Panc1 (cell line): ENCODE measurements around the gene GSX2. TPM values are rescaled to one million over a fixed set of nuclear protein-coding genes. Genes with fewer than 3 reads are reported as not detected.

Experiments
- ATAC-seq: fragments of 200-7000 bp; cut with Tn5 transposase; 2 replicates; pipeline ENCODE4 v1.9.1; 2020; ENCODE audit warnings: mild to moderate bottlenecking, moderate library complexity
- BruUV-seq: library from RNA; stranded (reverse); fragments of 400-500 nt; replicated peaks from 2 replicates; lab custom pipeline; 2021; lab: Mats Ljungman, UMichigan
- CTCF ChIA-PET: fragments of 300-600 bp; sonication (Branson Sonifier 250); formaldehyde crosslinking; loops from one replicate; lab custom pipeline; 2022; ENCODE audit warnings: antibody characterized with exemption; lab: Charles Lee
- POLR2A ChIA-PET: fragments of 300-600 bp; sonication (Branson Sonifier 250); formaldehyde crosslinking; loops from one replicate; lab custom pipeline; 2022; ENCODE audit warnings: antibody characterized with exemption; lab: Charles Lee
- DNase-seq: peaks from one replicate; pipeline ENCODE4 v3.0.0-alpha.2; 2010; ENCODE audit warnings: low read depth, low spot score
- H3K27ac ChIP-seq: 2 replicates; pipeline ENCODE4 v1.5.1; 2011; ENCODE audit warnings: mild to moderate bottlenecking, low read length, inconsistent platforms
- H3K27me3 ChIP-seq: fragments of 200-500 bp; sonication (Bioruptor generic); 2 replicates; pipeline ENCODE4 v1.6.0; 2014; ENCODE audit warnings: low read length, inconsistent platforms; ENCODE audit not compliant: control insufficient read depth, insufficient read depth
- H3K36me3 ChIP-seq: fragments of 200-500 bp; sonication (Bioruptor generic); 2 replicates; pipeline ENCODE4 v1.5.1; 2014; ENCODE audit warnings: inconsistent platforms, mild to moderate bottlenecking, low read length, moderate library complexity; ENCODE audit not compliant: control insufficient read depth, insufficient read depth
- H3K4me1 ChIP-seq: 2 replicates; pipeline ENCODE4 v1.5.1; 2011; ENCODE audit warnings: inconsistent platforms, mild to moderate bottlenecking, low read length, moderate library complexity; ENCODE audit not compliant: control insufficient read depth, insufficient read depth
- H3K4me3 ChIP-seq, 2 experiments: 2 replicates each; pipeline ENCODE4 v1.5.1; 2011 to 2012; ENCODE audit warnings: low read depth in 2 of 2, low read length in 2 of 2, mild to moderate bottlenecking in 2 of 2, inconsistent platforms in 1 of 2, moderate library complexity in 1 of 2
- H3K9me3 ChIP-seq: fragments of 200-500 bp; sonication (Bioruptor generic); 2 replicates; pipeline ENCODE4 v1.5.1; 2014; ENCODE audit warnings: low read depth, mild to moderate bottlenecking, inconsistent platforms, low read length, moderate library complexity; ENCODE audit not compliant: control insufficient read depth, insufficient read depth
- POLR2AphosphoS5 ChIP-seq: IDR thresholded peaks from 2 replicates; pipeline ENCODE4 v1.6.1; 2012; ENCODE audit warnings: mild to moderate bottlenecking, low read depth, low read length, moderate library complexity
- SIN3A ChIP-seq: IDR thresholded peaks from 2 replicates; pipeline ENCODE4 v1.6.1; 2012; ENCODE audit warnings: low read depth, mild to moderate bottlenecking, low read length, moderate library complexity, borderline replicate concordance; ENCODE audit not compliant: insufficient read depth
- TCF7L2 ChIP-seq: IDR thresholded peaks from 2 replicates; pipeline ENCODE4 v1.6.1; 2011; ENCODE audit warnings: mild to moderate bottlenecking, low read depth, low read length, inconsistent platforms
- in situ Hi-C: cut with HindIII; loops from 2 replicates; pipeline ENCODE4 v1.10.0; 2016; ENCODE audit warnings: low sequenced_read_pairs, low pct_unique_long_range_greater_than_20kb
- intact Hi-C: fragments of 100-400 bp; cut with micrococcal nuclease; formaldehyde crosslinking; loops from one replicate; pipeline ENCODE4 v1.10.0; 2022; ENCODE audit not compliant: unreplicated experiment
- total RNA-seq: library from RNA; stranded (reverse); gene quantifications from one replicate; pipeline ENCODE4 v1.2.1, GENCODE V29; 2021; ENCODE audit not compliant: unreplicated experiment
- TF ChIP-seq, protein P1 (sequence below): fragments of 450-650 bp; IDR thresholded peaks from 2 replicates; pipeline ENCODE4 v1.5.1; 2017; ENCODE audit warnings: mild to moderate bottlenecking
- TF ChIP-seq, protein P2 (sequence below), 2 experiments: IDR thresholded peaks; 2 replicates each; pipeline ENCODE4 v1.6.1; 2011 to 2012; ENCODE audit warnings: low read depth in 2 of 2, control low read depth in 1 of 2, low read length in 1 of 2, mild to moderate bottlenecking in 1 of 2, moderate library complexity in 1 of 2; ENCODE audit not compliant: insufficient read depth in 1 of 2

The GSX2 gene
- total RNA-seq, 1 experiment from 2014 or later = not detected

DNA sequence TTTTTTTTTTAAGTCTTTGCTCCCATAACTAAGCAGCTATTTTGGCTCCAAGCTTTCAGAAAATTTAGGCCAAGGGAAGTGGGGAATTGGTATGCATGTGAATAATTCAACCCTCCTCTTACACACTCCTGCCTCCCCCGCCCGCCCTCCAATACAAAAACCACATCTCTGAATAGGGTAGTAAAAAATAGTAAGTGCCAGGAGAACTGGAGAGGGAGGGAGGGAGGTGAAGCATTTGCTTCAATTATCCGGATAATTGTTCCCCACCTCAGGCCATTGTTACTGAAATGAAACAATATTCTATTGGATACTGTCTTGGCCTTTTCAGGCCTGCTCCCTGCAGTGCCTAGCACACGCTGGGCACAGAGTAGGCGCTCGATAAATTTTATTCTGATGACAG is 5.5 kb upstream of the GSX2 start:
- ChIA-PET POLR2A (no interaction called here), CTCF (no interaction called here)
- no TSS peak for BruUV-seq
- H3K4me1 ChIP-seq = no peaks in the 10 kb centered on the region
- ATAC-seq (no peak), DNase-seq (no peak)
- H3K27me3 ChIP-seq = peaks cover 2% of the 10 kb centered on the region; the same call in 1 of the 2 replicates
- no peaks in the 10 kb centered on the region for H3K9me3 ChIP-seq
- intact Hi-C loops (no loop called here), in situ Hi-C loops (no loop called here)
- no peak overlapping the region for H3K27ac ChIP-seq
- no peak overlapping the region for H3K4me3 ChIP-seq
- H3K36me3 ChIP-seq = no peaks in the 10 kb centered on the region
- TF ChIP-seq POLR2AphosphoS5 = no peak
- TF ChIP-seq, protein P1, sequence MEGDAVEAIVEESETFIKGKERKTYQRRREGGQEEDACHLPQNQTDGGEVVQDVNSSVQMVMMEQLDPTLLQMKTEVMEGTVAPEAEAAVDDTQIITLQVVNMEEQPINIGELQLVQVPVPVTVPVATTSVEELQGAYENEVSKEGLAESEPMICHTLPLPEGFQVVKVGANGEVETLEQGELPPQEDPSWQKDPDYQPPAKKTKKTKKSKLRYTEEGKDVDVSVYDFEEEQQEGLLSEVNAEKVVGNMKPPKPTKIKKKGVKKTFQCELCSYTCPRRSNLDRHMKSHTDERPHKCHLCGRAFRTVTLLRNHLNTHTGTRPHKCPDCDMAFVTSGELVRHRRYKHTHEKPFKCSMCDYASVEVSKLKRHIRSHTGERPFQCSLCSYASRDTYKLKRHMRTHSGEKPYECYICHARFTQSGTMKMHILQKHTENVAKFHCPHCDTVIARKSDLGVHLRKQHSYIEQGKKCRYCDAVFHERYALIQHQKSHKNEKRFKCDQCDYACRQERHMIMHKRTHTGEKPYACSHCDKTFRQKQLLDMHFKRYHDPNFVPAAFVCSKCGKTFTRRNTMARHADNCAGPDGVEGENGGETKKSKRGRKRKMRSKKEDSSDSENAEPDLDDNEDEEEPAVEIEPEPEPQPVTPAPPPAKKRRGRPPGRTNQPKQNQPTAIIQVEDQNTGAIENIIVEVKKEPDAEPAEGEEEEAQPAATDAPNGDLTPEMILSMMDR = no peak
- TF ChIP-seq TCF7L2 = no peak
- no peak for TF ChIP-seq SIN3A

DNA sequence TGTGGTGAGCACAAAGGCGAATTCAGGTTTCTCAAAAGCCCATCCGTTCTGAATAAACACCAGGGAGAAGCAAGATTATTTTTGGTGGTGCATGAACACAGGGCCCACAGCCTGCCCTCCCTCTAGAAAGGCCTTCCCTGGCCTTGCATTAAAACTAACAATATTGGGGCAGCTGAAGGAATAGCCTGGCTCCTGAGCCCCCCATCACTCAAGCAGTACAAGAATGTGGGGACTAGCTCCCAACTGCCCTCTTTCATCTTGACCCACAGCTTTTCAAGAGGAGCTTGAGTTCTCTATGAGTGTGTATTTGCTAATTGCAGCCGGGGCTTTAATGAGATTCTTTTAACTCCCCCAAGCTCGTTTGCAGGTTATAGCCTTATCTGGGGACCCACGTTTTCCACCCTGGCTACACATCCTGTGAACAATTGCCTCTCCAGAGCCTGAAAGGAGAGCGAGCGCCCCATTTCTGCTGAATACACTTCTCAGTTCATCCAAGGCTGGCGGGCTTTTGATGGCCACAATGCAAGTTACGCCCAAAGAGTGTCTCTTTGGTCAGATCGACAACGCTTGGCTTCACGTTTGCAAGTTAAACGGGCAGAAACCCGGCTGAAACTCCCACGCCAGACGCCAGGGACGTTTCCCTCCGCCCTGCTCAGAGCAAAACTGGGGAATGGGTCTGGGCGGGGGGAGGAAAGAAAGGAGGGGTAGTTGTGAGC is 4.7 kb upstream of the GSX2 start:
- no peak overlapping the region for H3K27ac ChIP-seq
- no peaks in the 10 kb centered on the region for H3K4me1 ChIP-seq
- in situ Hi-C loops = no loop called here
- ATAC-seq (no peak), DNase-seq (no peak)
- H3K9me3 ChIP-seq = no peaks in the 10 kb centered on the region
- BruUV-seq = no TSS peak
- ChIA-PET CTCF (no interaction called here), POLR2A (no interaction called here)
- H3K36me3 ChIP-seq = no peaks in the 10 kb centered on the region
- intact Hi-C loops = no loop called here
- peaks cover 2% of the 10 kb centered on the region; the same call in 1 of the 2 replicates for H3K27me3 ChIP-seq
- no peak overlapping the region for H3K4me3 ChIP-seq
- TF ChIP-seq SIN3A = no peak
- TF ChIP-seq, protein P2, sequence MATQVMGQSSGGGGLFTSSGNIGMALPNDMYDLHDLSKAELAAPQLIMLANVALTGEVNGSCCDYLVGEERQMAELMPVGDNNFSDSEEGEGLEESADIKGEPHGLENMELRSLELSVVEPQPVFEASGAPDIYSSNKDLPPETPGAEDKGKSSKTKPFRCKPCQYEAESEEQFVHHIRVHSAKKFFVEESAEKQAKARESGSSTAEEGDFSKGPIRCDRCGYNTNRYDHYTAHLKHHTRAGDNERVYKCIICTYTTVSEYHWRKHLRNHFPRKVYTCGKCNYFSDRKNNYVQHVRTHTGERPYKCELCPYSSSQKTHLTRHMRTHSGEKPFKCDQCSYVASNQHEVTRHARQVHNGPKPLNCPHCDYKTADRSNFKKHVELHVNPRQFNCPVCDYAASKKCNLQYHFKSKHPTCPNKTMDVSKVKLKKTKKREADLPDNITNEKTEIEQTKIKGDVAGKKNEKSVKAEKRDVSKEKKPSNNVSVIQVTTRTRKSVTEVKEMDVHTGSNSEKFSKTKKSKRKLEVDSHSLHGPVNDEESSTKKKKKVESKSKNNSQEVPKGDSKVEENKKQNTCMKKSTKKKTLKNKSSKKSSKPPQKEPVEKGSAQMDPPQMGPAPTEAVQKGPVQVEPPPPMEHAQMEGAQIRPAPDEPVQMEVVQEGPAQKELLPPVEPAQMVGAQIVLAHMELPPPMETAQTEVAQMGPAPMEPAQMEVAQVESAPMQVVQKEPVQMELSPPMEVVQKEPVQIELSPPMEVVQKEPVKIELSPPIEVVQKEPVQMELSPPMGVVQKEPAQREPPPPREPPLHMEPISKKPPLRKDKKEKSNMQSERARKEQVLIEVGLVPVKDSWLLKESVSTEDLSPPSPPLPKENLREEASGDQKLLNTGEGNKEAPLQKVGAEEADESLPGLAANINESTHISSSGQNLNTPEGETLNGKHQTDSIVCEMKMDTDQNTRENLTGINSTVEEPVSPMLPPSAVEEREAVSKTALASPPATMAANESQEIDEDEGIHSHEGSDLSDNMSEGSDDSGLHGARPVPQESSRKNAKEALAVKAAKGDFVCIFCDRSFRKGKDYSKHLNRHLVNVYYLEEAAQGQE (IDR thresholded peaks at IDR 0.05; ENCODE audit: insufficient read depth in 1 of 2, low read depth in 2 of 2, low read length in 1 of 2) = no peak
- no peak for TF ChIP-seq TCF7L2
- TF ChIP-seq, protein P1 = no peak
- no peak for TF ChIP-seq POLR2AphosphoS5
